ENCODE data around the gene GRK5.
"Not testable (repeated sequence)": the region's sequence is repeated elsewhere in the genome, so short reads cannot be mapped to it uniquely, and the experiment has no call there.

Gene GRK5

GRCh38 chr10:119459681-119460340, 252.4 kb downstream of the GRK5 start:
- H3K27me3 ChIP-seq (ENCODE audit: control insufficient read depth in 1 of 2, insufficient read depth in 2 of 2, low read length in 2 of 2): no peaks in the 10 kb centered on the region
- no peak overlapping the region for H3K27ac ChIP-seq (ENCODE audit: low read depth, low read length)
- no peaks in the 10 kb centered on the region for H3K4me1 ChIP-seq (ENCODE audit: insufficient read depth, low read length)
- no peak overlapping the region for H3K4me3 ChIP-seq (ENCODE audit: low read depth in 1 of 2, low read length in 2 of 2)
- H3K9me3 ChIP-seq (ENCODE audit: low read length): no peaks in the 10 kb centered on the region
- H3K9ac ChIP-seq (ENCODE audit: low read length): no peak overlapping the region
- H3K36me3 ChIP-seq (ENCODE audit: insufficient read depth, low read length): no peaks in the 10 kb centered on the region

- no peak overlapping the region for H3K9ac ChIP-seq (ENCODE audit: low read length)
- H3K36me3 ChIP-seq (ENCODE audit: insufficient read depth, low read length): no peaks in the 10 kb centered on the region
- H3K27ac ChIP-seq (ENCODE audit: low read depth, low read length): no peak overlapping the region
- H3K27me3 ChIP-seq (ENCODE audit: control insufficient read depth in 1 of 2, insufficient read depth in 2 of 2, low read length in 2 of 2): no peaks in the 10 kb centered on the region
- H3K4me1 ChIP-seq (ENCODE audit: insufficient read depth, low read length): no peaks in the 10 kb centered on the region
- H3K4me3 ChIP-seq (ENCODE audit: low read depth in 1 of 2, low read length in 2 of 2): no peak overlapping the region
- H3K9me3 ChIP-seq (ENCODE audit: low read length): no peaks in the 10 kb centered on the region
These were observed 253.2 kb downstream of the GRK5 start for GRCh38 chr10:119460369-119461195.

DNA sequence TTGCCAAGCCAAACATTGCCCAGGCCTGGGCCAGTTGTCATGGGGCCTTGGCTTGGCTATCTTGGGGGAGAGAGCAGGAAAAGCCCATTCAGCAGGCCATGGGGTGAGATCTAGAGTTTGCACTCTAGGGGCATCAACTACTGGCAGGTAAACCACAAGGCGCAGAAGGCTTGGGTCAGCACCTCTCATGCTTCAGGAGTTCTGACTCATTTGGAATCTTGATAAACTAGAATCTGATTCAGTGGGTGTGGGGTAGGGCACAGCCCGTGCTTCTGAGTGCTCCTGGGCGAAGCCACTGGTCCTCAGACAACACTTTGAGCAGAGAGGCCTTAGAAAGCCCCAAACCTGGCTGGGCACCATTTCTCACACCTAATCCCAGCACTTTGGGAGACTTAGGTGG, 254.0 kb downstream of the GRK5 start:
- no peaks in the 10 kb centered on the region for H3K27me3 ChIP-seq (ENCODE audit: control insufficient read depth in 1 of 2, insufficient read depth in 2 of 2, low read length in 2 of 2)
- no peak overlapping the region for H3K27ac ChIP-seq (ENCODE audit: low read depth, low read length)
- H3K36me3 ChIP-seq (ENCODE audit: insufficient read depth, low read length): no peaks in the 10 kb centered on the region
- no peak overlapping the region for H3K4me3 ChIP-seq (ENCODE audit: low read depth in 1 of 2, low read length in 2 of 2)
- no peak overlapping the region for H3K9ac ChIP-seq (ENCODE audit: low read length)
- no peaks in the 10 kb centered on the region for H3K4me1 ChIP-seq (ENCODE audit: insufficient read depth, low read length)
- no peaks in the 10 kb centered on the region for H3K9me3 ChIP-seq (ENCODE audit: low read length)

DNA sequence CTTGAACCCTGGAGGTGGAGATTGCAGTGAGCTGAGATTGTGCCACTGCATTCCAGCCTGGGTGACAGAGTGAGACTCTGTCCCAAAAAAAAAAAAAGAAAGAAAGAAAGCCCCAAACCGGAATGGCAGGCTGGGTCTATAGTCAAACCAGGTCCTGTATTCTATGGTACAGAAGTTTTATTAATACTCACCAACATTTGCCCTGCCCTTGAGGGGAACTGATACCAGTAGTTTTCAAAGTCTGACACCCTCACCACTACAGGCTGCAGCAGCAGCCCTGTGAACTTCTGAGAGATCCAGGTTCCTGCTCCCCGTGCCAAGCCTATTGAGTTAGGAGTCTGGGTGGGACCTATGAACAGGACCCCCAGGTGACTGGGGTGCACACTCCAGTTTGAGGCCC, 254.6 kb downstream of the GRK5 start:
- no peak overlapping the region for H3K27ac ChIP-seq (ENCODE audit: low read depth, low read length)

GRCh38 chr10:119462773-119463172, 255.4 kb downstream of the GRK5 start:
- no peak overlapping the region for H3K4me3 ChIP-seq (ENCODE audit: low read depth in 1 of 2, low read length in 2 of 2)
- H3K36me3 ChIP-seq (ENCODE audit: insufficient read depth, low read length): no peaks in the 10 kb centered on the region
- no peak overlapping the region for H3K9ac ChIP-seq (ENCODE audit: low read length)
- no peaks in the 10 kb centered on the region for H3K4me1 ChIP-seq (ENCODE audit: insufficient read depth, low read length)
- H3K9me3 ChIP-seq (ENCODE audit: low read length): no peaks in the 10 kb centered on the region
- no peaks in the 10 kb centered on the region for H3K27me3 ChIP-seq (ENCODE audit: control insufficient read depth in 1 of 2, insufficient read depth in 2 of 2, low read length in 2 of 2)
- no peak overlapping the region for H3K27ac ChIP-seq (ENCODE audit: low read depth, low read length)

More for the DNA sequence above, 254.6 kb downstream of the GRK5 start:
- Histone ChIP-seq H3K36me3 (ENCODE audit: insufficient read depth, low read length) (no peaks in the 10 kb centered on the region), H3K4me1 (ENCODE audit: insufficient read depth, low read length) (no peaks in the 10 kb centered on the region), H3K9me3 (ENCODE audit: low read length) (no peaks in the 10 kb centered on the region), H3K4me3 (ENCODE audit: low read depth in 1 of 2, low read length in 2 of 2) (no peak overlapping the region), H3K27me3 (ENCODE audit: control insufficient read depth in 1 of 2, insufficient read depth in 2 of 2, low read length in 2 of 2) (no peaks in the 10 kb centered on the region), H3K9ac (ENCODE audit: low read length) (no peak overlapping the region)

GRCh38 chr10:119463195-119463594, 255.8 kb downstream of the GRK5 start:
- not testable (repeated sequence) for H3K4me1 ChIP-seq (ENCODE audit: insufficient read depth, low read length); H3K9ac ChIP-seq (ENCODE audit: low read length); H3K27ac ChIP-seq (ENCODE audit: low read depth, low read length); H3K4me3 ChIP-seq (ENCODE audit: low read depth in 1 of 2, low read length in 2 of 2); H3K27me3 ChIP-seq (ENCODE audit: control insufficient read depth in 1 of 2, insufficient read depth in 2 of 2, low read length in 2 of 2); H3K36me3 ChIP-seq (ENCODE audit: insufficient read depth, low read length); H3K9me3 ChIP-seq (ENCODE audit: low read length)

DNA sequence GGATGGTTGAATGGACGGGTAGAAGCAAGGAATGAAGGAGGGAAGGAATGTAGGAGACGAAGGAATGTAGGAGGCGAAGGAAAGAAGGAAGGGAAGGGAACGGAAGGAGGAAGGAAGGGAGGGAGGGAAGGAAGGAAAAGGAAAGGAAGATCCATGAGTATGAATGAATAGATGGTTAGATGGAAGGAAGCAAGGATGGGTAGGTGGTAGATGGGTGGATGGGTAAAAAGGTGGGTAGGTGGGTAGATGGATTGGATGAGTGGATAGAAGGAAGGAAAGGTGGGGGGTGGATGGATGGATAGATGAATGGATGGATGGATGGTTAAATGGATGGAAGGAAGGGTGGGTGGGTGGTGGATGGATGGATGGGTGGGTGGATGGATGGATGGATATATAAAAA, 257.7 kb downstream of the GRK5 start:
- no peak overlapping the region for H3K27ac ChIP-seq (ENCODE audit: low read depth, low read length)
- H3K36me3 ChIP-seq (ENCODE audit: insufficient read depth, low read length): no peaks in the 10 kb centered on the region
- H3K27me3 ChIP-seq (ENCODE audit: control insufficient read depth in 1 of 2, insufficient read depth in 2 of 2, low read length in 2 of 2): no peaks in the 10 kb centered on the region
- H3K4me3 ChIP-seq (ENCODE audit: low read depth in 1 of 2, low read length in 2 of 2): no peak overlapping the region
- no peak overlapping the region for H3K9ac ChIP-seq (ENCODE audit: low read length)
- H3K9me3 ChIP-seq (ENCODE audit: low read length): no peaks in the 10 kb centered on the region
- no peaks in the 10 kb centered on the region for H3K4me1 ChIP-seq (ENCODE audit: insufficient read depth, low read length)

DNA sequence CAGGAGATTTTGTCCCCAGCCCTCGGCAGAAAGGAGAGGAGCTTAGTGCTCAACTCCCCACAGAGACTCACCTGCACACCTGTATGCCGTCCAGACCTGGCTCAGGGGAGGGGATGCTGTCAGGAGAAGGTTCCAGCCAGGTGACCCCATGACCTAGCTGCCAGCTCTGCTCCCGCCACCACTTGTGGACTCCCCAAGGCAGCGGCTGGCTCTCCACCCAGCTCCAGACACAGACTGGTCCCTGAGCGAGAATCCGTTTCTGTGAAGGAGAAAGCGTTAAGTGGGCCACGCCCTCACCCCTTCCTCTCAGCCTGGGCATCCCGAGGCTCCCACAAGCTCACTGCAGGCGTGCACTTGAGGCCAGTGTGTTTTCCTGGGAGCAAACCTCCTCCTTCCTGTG, 258.7 kb downstream of the GRK5 start:
- no peak overlapping the region for H3K27ac ChIP-seq (ENCODE audit: low read depth, low read length)
- no peaks in the 10 kb centered on the region for H3K9me3 ChIP-seq (ENCODE audit: low read length)
- no peaks in the 10 kb centered on the region for H3K27me3 ChIP-seq (ENCODE audit: control insufficient read depth in 1 of 2, insufficient read depth in 2 of 2, low read length in 2 of 2)
- H3K36me3 ChIP-seq (ENCODE audit: insufficient read depth, low read length): no peaks in the 10 kb centered on the region
- H3K9ac ChIP-seq (ENCODE audit: low read length): no peak overlapping the region
- H3K4me1 ChIP-seq (ENCODE audit: insufficient read depth, low read length): no peaks in the 10 kb centered on the region
- H3K4me3 ChIP-seq (ENCODE audit: low read depth in 1 of 2, low read length in 2 of 2): no peak overlapping the region

- H3K36me3 ChIP-seq (ENCODE audit: insufficient read depth, low read length): no peaks in the 10 kb centered on the region
- H3K4me3 ChIP-seq (ENCODE audit: low read depth in 1 of 2, low read length in 2 of 2): no peak overlapping the region
- no peaks in the 10 kb centered on the region for H3K4me1 ChIP-seq (ENCODE audit: insufficient read depth, low read length)
- H3K27ac ChIP-seq (ENCODE audit: low read depth, low read length): no peak overlapping the region
- no peak overlapping the region for H3K9ac ChIP-seq (ENCODE audit: low read length)
- H3K27me3 ChIP-seq (ENCODE audit: control insufficient read depth in 1 of 2, insufficient read depth in 2 of 2, low read length in 2 of 2): no peaks in the 10 kb centered on the region
- no peaks in the 10 kb centered on the region for H3K9me3 ChIP-seq (ENCODE audit: low read length)
These were observed 259.3 kb downstream of the GRK5 start for GRCh38 chr10:119466655-119467054.

GRCh38 chr10:119468542-119469324, 261.4 kb downstream of the GRK5 start:
- Histone ChIP-seq H3K4me1 (ENCODE audit: insufficient read depth, low read length) (no peaks in the 10 kb centered on the region), H3K4me3 (ENCODE audit: low read depth in 1 of 2, low read length in 2 of 2) (no peak overlapping the region), H3K36me3 (ENCODE audit: insufficient read depth, low read length) (no peaks in the 10 kb centered on the region), H3K9me3 (ENCODE audit: low read length) (no peaks in the 10 kb centered on the region), H3K27me3 (ENCODE audit: control insufficient read depth in 1 of 2, insufficient read depth in 2 of 2, low read length in 2 of 2) (no peaks in the 10 kb centered on the region), H3K27ac (ENCODE audit: low read depth, low read length) (no peak overlapping the region), H3K9ac (ENCODE audit: low read length) (no peak overlapping the region)

DNA sequence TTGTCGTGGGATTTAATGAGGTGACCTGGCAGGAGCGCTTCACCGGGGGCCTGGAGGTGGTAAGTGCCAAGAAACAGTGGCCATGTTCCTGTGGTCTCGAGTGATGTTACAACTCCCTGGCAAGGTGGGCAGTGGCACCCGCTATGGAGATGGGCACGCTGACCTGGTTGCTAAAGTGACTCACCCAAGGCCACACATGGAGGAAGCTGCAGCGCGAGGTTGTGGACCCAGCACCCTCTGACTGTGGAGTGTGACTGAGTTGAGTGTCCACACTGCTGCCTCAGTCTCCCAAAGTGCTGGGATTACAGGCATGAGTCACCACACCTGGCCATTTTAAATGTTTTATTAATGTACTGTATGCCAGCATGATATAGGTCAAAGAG, 261.9 kb downstream of the GRK5 start:
- H3K27me3 ChIP-seq (ENCODE audit: control insufficient read depth in 1 of 2, insufficient read depth in 2 of 2, low read length in 2 of 2): no peaks in the 10 kb centered on the region
- no peak overlapping the region for H3K27ac ChIP-seq (ENCODE audit: low read depth, low read length)
- H3K4me1 ChIP-seq (ENCODE audit: insufficient read depth, low read length): no peaks in the 10 kb centered on the region
- no peak overlapping the region for H3K9ac ChIP-seq (ENCODE audit: low read length)
- no peak overlapping the region for H3K4me3 ChIP-seq (ENCODE audit: low read depth in 1 of 2, low read length in 2 of 2)
- no peaks in the 10 kb centered on the region for H3K9me3 ChIP-seq (ENCODE audit: low read length)
- H3K36me3 ChIP-seq (ENCODE audit: insufficient read depth, low read length): no peaks in the 10 kb centered on the region
